H1 (cell line): ENCODE data around the gene TAF10. TPM values are rescaled to one million over a fixed set of nuclear protein-coding genes. Genes with fewer than 3 reads are reported as not detected.

Source experiments
- ASH2L ChIP-seq: fragments of 200-600, 300-600 bp; sonication (generic); IDR thresholded peaks from one replicate; pipeline ENCODE4 v1.7.1; 2017; ENCODE audit warnings: low read length
- GTF2F1 ChIP-seq: IDR thresholded peaks from 2 replicates; pipeline ENCODE4 v1.6.1; 2012; ENCODE audit warnings: low read depth, low read length, improper control_type of control experiment, borderline replicate concordance
- SP1 ChIP-seq: IDR thresholded peaks from 2 replicates; pipeline ENCODE4 v1.6.1; 2011; ENCODE audit warnings: low read depth, low read length
- TCF12 ChIP-seq: IDR thresholded peaks from 2 replicates; pipeline ENCODE4 v1.6.1; 2011; ENCODE audit warnings: low read depth, mild to moderate bottlenecking, low read length
- YY1 ChIP-seq: IDR thresholded peaks from 2 replicates; pipeline ENCODE4 v1.6.1; 2011; ENCODE audit warnings: low read depth, mild to moderate bottlenecking, low read length
- ZNF274 ChIP-seq: IDR thresholded peaks from 2 replicates; pipeline ENCODE4 v1.7.0; 2012; ENCODE audit warnings: low read length, borderline replicate concordance; ENCODE audit errors: extremely low read depth
- polyA plus RNA-seq, 7 experiments: library from polyadenylated mRNA; depleted of rRNA in 3 of 7; stranded (reverse) in 5 of 7; unstranded in 2 of 7; fragments of >200 nt in 5 of 7; fragments of 200-250 nt in 2 of 7; gene quantifications; 1 replicate in 5 of 7; 2 replicates in 1 of 7; 4 replicates in 1 of 7; pipeline versions ENCODE4 v1.2.1 to v1.2.3, GENCODE V29; 2011 to 2013; ENCODE audit warnings: missing spikeins in 2 of 7, mixed read lengths in 2 of 7
- total RNA-seq: library from RNA; stranded (reverse); fragmentation: NEBNext Ultra II Directional; extraction: Animal tissue kit (Norgen Biotek cat#: 25700); gene quantifications from 2 replicates; pipeline ENCODE4 v1.2.1, GENCODE V29; 2021
- TF ChIP-seq, protein P1 (sequence below): fragments of 300-600 bp; sonication (generic); IDR thresholded peaks from 2 replicates; pipeline ENCODE4 v1.7.1; 2012; ENCODE audit warnings: low read length, moderate library complexity, mild to moderate bottlenecking, inconsistent platforms; ENCODE audit not compliant: insufficient replicate concordance

TAF10 gene
- total and polyA plus RNA-seq, 2 of the 8 experiments (the other 6 are each of a cell fraction or from before 2014, with no cell fraction given) = 128 to 213 TPM

- TF ChIP-seq, protein P1, sequence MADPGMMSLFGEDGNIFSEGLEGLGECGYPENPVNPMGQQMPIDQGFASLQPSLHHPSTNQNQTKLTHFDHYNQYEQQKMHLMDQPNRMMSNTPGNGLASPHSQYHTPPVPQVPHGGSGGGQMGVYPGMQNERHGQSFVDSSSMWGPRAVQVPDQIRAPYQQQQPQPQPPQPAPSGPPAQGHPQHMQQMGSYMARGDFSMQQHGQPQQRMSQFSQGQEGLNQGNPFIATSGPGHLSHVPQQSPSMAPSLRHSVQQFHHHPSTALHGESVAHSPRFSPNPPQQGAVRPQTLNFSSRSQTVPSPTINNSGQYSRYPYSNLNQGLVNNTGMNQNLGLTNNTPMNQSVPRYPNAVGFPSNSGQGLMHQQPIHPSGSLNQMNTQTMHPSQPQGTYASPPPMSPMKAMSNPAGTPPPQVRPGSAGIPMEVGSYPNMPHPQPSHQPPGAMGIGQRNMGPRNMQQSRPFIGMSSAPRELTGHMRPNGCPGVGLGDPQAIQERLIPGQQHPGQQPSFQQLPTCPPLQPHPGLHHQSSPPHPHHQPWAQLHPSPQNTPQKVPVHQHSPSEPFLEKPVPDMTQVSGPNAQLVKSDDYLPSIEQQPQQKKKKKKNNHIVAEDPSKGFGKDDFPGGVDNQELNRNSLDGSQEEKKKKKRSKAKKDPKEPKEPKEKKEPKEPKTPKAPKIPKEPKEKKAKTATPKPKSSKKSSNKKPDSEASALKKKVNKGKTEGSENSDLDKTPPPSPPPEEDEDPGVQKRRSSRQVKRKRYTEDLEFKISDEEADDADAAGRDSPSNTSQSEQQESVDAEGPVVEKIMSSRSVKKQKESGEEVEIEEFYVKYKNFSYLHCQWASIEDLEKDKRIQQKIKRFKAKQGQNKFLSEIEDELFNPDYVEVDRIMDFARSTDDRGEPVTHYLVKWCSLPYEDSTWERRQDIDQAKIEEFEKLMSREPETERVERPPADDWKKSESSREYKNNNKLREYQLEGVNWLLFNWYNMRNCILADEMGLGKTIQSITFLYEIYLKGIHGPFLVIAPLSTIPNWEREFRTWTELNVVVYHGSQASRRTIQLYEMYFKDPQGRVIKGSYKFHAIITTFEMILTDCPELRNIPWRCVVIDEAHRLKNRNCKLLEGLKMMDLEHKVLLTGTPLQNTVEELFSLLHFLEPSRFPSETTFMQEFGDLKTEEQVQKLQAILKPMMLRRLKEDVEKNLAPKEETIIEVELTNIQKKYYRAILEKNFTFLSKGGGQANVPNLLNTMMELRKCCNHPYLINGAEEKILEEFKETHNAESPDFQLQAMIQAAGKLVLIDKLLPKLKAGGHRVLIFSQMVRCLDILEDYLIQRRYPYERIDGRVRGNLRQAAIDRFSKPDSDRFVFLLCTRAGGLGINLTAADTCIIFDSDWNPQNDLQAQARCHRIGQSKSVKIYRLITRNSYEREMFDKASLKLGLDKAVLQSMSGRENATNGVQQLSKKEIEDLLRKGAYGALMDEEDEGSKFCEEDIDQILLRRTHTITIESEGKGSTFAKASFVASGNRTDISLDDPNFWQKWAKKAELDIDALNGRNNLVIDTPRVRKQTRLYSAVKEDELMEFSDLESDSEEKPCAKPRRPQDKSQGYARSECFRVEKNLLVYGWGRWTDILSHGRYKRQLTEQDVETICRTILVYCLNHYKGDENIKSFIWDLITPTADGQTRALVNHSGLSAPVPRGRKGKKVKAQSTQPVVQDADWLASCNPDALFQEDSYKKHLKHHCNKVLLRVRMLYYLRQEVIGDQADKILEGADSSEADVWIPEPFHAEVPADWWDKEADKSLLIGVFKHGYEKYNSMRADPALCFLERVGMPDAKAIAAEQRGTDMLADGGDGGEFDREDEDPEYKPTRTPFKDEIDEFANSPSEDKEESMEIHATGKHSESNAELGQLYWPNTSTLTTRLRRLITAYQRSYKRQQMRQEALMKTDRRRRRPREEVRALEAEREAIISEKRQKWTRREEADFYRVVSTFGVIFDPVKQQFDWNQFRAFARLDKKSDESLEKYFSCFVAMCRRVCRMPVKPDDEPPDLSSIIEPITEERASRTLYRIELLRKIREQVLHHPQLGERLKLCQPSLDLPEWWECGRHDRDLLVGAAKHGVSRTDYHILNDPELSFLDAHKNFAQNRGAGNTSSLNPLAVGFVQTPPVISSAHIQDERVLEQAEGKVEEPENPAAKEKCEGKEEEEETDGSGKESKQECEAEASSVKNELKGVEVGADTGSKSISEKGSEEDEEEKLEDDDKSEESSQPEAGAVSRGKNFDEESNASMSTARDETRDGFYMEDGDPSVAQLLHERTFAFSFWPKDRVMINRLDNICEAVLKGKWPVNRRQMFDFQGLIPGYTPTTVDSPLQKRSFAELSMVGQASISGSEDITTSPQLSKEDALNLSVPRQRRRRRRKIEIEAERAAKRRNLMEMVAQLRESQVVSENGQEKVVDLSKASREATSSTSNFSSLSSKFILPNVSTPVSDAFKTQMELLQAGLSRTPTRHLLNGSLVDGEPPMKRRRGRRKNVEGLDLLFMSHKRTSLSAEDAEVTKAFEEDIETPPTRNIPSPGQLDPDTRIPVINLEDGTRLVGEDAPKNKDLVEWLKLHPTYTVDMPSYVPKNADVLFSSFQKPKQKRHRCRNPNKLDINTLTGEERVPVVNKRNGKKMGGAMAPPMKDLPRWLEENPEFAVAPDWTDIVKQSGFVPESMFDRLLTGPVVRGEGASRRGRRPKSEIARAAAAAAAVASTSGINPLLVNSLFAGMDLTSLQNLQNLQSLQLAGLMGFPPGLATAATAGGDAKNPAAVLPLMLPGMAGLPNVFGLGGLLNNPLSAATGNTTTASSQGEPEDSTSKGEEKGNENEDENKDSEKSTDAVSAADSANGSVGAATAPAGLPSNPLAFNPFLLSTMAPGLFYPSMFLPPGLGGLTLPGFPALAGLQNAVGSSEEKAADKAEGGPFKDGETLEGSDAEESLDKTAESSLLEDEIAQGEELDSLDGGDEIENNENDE = no peak
- TF ChIP-seq SP1 (no peak), GTF2F1 (no peak), ASH2L (no peak), YY1 (no peak), ZNF274 (no peak), TCF12 (no peak)
These were observed 39.0 kb upstream of the TAF10 start (continued) for GRCh38 chr11:6650980-6651379.
